ENCODE data around the gene SLC38A1.
A peak's percentile ranks its signal among the peaks of the same experiment; 100 is the strongest.

The SLC38A1 gene

DNA sequence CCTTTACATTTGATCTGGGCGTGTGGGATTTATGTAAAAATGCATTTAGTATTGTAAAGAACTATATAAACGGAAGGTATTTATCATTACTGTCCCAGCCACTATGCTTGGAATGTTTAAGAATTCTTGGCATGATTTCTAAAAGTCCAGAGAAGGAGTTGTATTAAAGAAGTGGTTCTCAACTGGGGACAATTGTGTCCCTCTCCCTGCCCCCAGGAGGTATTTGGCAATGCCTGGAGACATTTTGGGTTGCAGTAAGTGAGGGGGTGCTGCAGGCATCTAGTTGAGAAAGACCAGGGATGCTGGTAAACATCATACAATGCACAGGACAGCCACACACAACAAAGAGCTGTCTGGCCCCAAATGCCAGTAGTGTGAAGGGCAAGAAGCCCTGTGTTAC lies 7.2 kb downstream of the SLC38A1 start:
- Histone ChIP-seq H3K4me1 (ENCODE audit: insufficient read depth, low read length, severe bottlenecking) (peaks cover 41% of the 10 kb centered on the region), H3K79me2 (ENCODE audit: insufficient read depth, low read length) (peaks cover 100% of the 10 kb centered on the region), H3K9ac (ENCODE audit: low read length) (no peak overlapping the region), H3K27me3 (ENCODE audit: insufficient read depth, low read length) (no peaks in the 10 kb centered on the region), H4K20me1 (ENCODE audit: insufficient read depth, low read length) (no peaks in the 10 kb centered on the region), H3K9me2 (ENCODE audit: low read depth, low read length) (no peaks in the 10 kb centered on the region), H3K4me3 (ENCODE audit: low read depth, low read length, poor library complexity, severe bottlenecking) (no peak overlapping the region), H3K4me2 (ENCODE audit: low read length) (no peak overlapping the region), H3K36me3 (ENCODE audit: insufficient read depth, low read length) (peaks cover 89% of the 10 kb centered on the region), H3K9me3 (ENCODE audit: low read length) (no peaks in the 10 kb centered on the region; the same call in 1 of the 2 replicates), H2AFZ (ENCODE audit: low read length) (no peak overlapping the region), H3K27ac (ENCODE audit: low read depth, low read length, poor library complexity, severe bottlenecking) (no peak overlapping the region), H3F3A (ENCODE audit: insufficient read depth, low read length) (no peaks in the 10 kb centered on the region)
- TF ChIP-seq, protein P1, sequence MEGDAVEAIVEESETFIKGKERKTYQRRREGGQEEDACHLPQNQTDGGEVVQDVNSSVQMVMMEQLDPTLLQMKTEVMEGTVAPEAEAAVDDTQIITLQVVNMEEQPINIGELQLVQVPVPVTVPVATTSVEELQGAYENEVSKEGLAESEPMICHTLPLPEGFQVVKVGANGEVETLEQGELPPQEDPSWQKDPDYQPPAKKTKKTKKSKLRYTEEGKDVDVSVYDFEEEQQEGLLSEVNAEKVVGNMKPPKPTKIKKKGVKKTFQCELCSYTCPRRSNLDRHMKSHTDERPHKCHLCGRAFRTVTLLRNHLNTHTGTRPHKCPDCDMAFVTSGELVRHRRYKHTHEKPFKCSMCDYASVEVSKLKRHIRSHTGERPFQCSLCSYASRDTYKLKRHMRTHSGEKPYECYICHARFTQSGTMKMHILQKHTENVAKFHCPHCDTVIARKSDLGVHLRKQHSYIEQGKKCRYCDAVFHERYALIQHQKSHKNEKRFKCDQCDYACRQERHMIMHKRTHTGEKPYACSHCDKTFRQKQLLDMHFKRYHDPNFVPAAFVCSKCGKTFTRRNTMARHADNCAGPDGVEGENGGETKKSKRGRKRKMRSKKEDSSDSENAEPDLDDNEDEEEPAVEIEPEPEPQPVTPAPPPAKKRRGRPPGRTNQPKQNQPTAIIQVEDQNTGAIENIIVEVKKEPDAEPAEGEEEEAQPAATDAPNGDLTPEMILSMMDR (IDR thresholded peaks at IDR 0.05; ENCODE audit: low read length), result no peak
- TF ChIP-seq EZH2 (IDR thresholded peaks at IDR 0.05; ENCODE audit: borderline replicate concordance, low read length), result no peak

DNA sequence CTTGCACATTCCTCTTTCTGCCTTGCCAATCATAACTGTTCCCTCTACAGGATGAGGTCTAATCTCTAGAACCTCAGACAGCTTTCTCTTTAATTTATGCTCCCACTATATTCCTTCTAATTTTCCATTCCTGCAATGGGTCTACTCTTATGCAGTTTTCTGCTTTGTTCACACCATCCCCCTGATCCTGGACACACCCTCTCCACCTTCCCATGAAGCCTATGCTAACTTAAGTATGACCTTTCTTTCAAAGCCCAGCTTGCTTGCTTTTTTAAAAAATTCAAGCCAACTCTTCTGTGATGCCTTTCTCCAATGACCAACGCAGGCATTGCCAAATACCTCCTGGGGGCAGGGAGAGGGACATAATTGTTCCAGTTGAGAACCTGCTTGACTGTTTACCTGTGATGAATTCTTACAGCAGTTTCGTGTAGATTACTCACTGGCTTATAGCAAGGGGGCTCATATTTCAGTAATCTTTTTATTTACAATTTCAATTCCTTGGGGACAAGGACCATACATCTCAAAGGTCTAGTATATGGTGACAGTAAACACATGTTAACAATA lies 7.8 kb downstream of the SLC38A1 start:
- Histone ChIP-seq H3K4me3 (ENCODE audit: low read depth, low read length, poor library complexity, severe bottlenecking) (no peak overlapping the region), H3K4me2 (ENCODE audit: low read length) (no peak overlapping the region), H3K9me2 (ENCODE audit: low read depth, low read length) (no peaks in the 10 kb centered on the region), H3K36me3 (ENCODE audit: insufficient read depth, low read length) (peaks cover 89% of the 10 kb centered on the region), H2AFZ (ENCODE audit: low read length) (no peak overlapping the region), H3K79me2 (ENCODE audit: insufficient read depth, low read length) (peaks cover 100% of the 10 kb centered on the region), H3K9me3 (ENCODE audit: low read length) (no peaks in the 10 kb centered on the region; the same call in 1 of the 2 replicates), H3F3A (ENCODE audit: insufficient read depth, low read length) (no peaks in the 10 kb centered on the region), H3K27ac (ENCODE audit: low read depth, low read length, poor library complexity, severe bottlenecking) (peak overlapping the region; percentile 8), H3K4me1 (ENCODE audit: insufficient read depth, low read length, severe bottlenecking) (peaks cover 35% of the 10 kb centered on the region), H3K9ac (ENCODE audit: low read length) (no peak overlapping the region), H3K27me3 (ENCODE audit: insufficient read depth, low read length) (no peaks in the 10 kb centered on the region), H4K20me1 (ENCODE audit: insufficient read depth, low read length) (no peaks in the 10 kb centered on the region)
- TF ChIP-seq EZH2 (IDR thresholded peaks at IDR 0.05; ENCODE audit: borderline replicate concordance, low read length), result no peak
- TF ChIP-seq, protein P1 (IDR thresholded peaks at IDR 0.05; ENCODE audit: low read length), result no peak

DNA sequence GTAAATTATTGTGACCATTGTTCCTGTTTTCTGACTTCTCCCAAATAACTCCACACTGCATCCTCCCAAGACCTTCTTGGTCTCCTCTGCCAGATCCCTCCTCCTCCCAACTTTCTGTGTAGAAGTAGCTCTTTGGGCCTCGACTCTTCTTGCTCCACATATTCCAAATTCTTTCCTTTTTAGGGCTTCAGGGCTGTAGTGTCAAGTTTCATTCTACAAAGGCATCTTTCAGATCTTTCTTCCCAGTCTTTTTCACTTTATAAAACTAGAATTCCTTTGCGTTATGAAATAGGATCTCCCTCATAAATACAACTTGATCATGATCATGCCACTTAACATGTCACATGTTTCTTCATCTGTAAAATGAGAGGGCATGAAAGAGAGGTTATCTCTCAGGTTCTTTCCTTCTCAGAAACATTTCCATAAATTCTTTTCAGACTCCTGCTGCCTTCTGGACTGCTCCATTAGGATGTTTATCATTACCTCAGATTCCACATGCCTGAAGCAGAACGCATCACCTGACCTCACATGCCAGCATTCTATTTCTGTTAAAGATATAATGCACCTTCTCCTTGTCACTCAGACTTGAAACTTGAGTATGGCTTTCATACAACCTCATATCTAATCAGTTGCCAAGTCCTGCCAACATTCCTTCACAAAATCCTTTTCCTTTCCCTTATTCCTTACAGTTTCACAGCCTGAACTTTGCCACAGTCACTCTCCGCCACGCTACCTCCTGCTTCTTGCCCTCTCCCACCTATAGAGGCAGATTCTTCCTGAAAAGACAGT lies 8.5 kb downstream of the SLC38A1 start:
- H3K4me3 ChIP-seq (ENCODE audit: low read depth, low read length, poor library complexity, severe bottlenecking), result no peak overlapping the region
- no peaks in the 10 kb centered on the region for H3F3A ChIP-seq (ENCODE audit: insufficient read depth, low read length)
- no peak overlapping the region for H3K27ac ChIP-seq (ENCODE audit: low read depth, low read length, poor library complexity, severe bottlenecking)
- H3K79me2 ChIP-seq (ENCODE audit: insufficient read depth, low read length), result peaks cover 100% of the 10 kb centered on the region
- H3K36me3 ChIP-seq (ENCODE audit: insufficient read depth, low read length), result peaks cover 90% of the 10 kb centered on the region
- H3K27me3 ChIP-seq (ENCODE audit: insufficient read depth, low read length), result no peaks in the 10 kb centered on the region
- H2AFZ ChIP-seq (ENCODE audit: low read length), result no peak overlapping the region
- no peaks in the 10 kb centered on the region for H4K20me1 ChIP-seq (ENCODE audit: insufficient read depth, low read length)
- TF ChIP-seq EZH2 (IDR thresholded peaks at IDR 0.05; ENCODE audit: borderline replicate concordance, low read length), result no peak
- TF ChIP-seq, protein P1 (IDR thresholded peaks at IDR 0.05; ENCODE audit: low read length), result no peak
- H3K4me2 ChIP-seq (ENCODE audit: low read length), result no peak overlapping the region
- no peaks in the 10 kb centered on the region for H3K9me2 ChIP-seq (ENCODE audit: low read depth, low read length)
- H3K4me1 ChIP-seq (ENCODE audit: insufficient read depth, low read length, severe bottlenecking), result peaks cover 28% of the 10 kb centered on the region
- H3K9ac ChIP-seq (ENCODE audit: low read length), result no peak overlapping the region
- no peaks in the 10 kb centered on the region; the same call in 1 of the 2 replicates for H3K9me3 ChIP-seq (ENCODE audit: low read length)
